MCF 10A (cell line): ENCODE data around the gene OSBP. TPM values are rescaled to one million over a fixed set of nuclear protein-coding genes. Genes with fewer than 3 reads are reported as not detected.

Source experiments
- microRNA-seq: library from miRNA; unstranded; fragments of <30 nt; microRNA quantifications from one replicate; pipeline ENCODE4 v1.2.0, GENCODE V29; 2022
- total RNA-seq: library from RNA; stranded (reverse); gene quantifications from 2 replicates; pipeline ENCODE4 v1.2.3, GENCODE V29; 2022

Gene OSBP
- total RNA-seq, 1 experiment from 2014 or later = 76.1 TPM

Small RNA genes lying within 50 kb of the gene (microRNA-seq; reads per million reads assigned to microRNA genes)
- not detected for gene MIR3162

Other genes with a start within 250 kb of the OSBP start
- gene OR5A2, start 189.4 kb downstream of the OSBP start, total RNA-seq = not detected in 2 replicates
- gene OR5A1, start 179.3 kb downstream of the OSBP start, total RNA-seq = not detected in 2 replicates
- not detected in 2 replicates for gene OR4D6, start 158.8 kb downstream of the OSBP start, total RNA-seq
- not detected in 2 replicates for gene OR4D10, start 142.5 kb downstream of the OSBP start, total RNA-seq
- not detected in 2 replicates for gene OR4D11, start 112.2 kb downstream of the OSBP start, total RNA-seq
- not detected in 2 replicates for gene OR4D9, start 104.2 kb downstream of the OSBP start, total RNA-seq
- gene PATL1, start 53.3 kb upstream of the OSBP start, total RNA-seq = 42.6 and 49.6 TPM in 2 replicates
- not detected in 2 replicates for gene OR10V1, start 98.1 kb upstream of the OSBP start, total RNA-seq
- 12.1 and 22.1 TPM in 2 replicates for gene STX3, start 139.6 kb upstream of the OSBP start, total RNA-seq
- 31.8 and 39.8 TPM in 2 replicates for gene MRPL16, start 195.0 kb upstream of the OSBP start, total RNA-seq
- not detected in 2 replicates for gene CBLIF, start 229.7 kb upstream of the OSBP start, total RNA-seq